ENCODE results near the gene RNASEH1. TPM values are rescaled to one million over a fixed set of nuclear protein-coding genes. Genes with fewer than 3 reads are reported as not detected.

The RNASEH1 gene
- total and polyA plus RNA-seq, 2 of the 4 experiments (the other 2 are of a cell fraction): 23.5 to 23.7 TPM

GRCh38 chr2:3532941-3533340 is 25.2 kb downstream of the RNASEH1 start:
- H3K18ac ChIP-seq (ENCODE audit: low read depth, low read length): no peak overlapping the region
- no peaks in the 10 kb centered on the region for H3K9me3 ChIP-seq (ENCODE audit: control insufficient read depth, insufficient read depth, low read length)
- no TSS peak for BruUV-seq (replicated peaks)
- no peaks in the 10 kb centered on the region for H3K27me3 ChIP-seq (ENCODE audit: control insufficient read depth, insufficient read depth, low read length)
- no peaks in the 10 kb centered on the region for H4K20me1 ChIP-seq (ENCODE audit: insufficient read depth, low read length)
- H2AK5ac ChIP-seq (ENCODE audit: low read depth, low read length): no peak overlapping the region
- no peaks in the 10 kb centered on the region for H3K36me3 ChIP-seq (ENCODE audit: control insufficient read depth, insufficient read depth, low read length)
- no peak overlapping the region for H3K56ac ChIP-seq (ENCODE audit: extremely low read depth, insufficient read depth, low read length)
- DNase-seq (no peak), ATAC-seq (ENCODE audit: low read depth) (no peak)
- POLR2A ChIA-PET (ENCODE audit: unreplicated experiment): no interaction called here
- no peak overlapping the region for H2AK9ac ChIP-seq (replicated peaks; ENCODE audit: low read depth, low read length, poor library complexity)
- H4K5ac ChIP-seq (ENCODE audit: low read depth, low read length): no peak overlapping the region
- H3K4me1 ChIP-seq (ENCODE audit: control insufficient read depth, insufficient read depth, low read length): peaks cover 12% of the 10 kb centered on the region
- CTCF ChIA-PET: interaction anchor here (0.7 kb wide), 1 partner anchor 9 kb away, joined by 3 read pairs; no protein-coding TSS in a partner anchor
- H2AFZ ChIP-seq (replicated peaks; ENCODE audit: low read length, poor library complexity): peak overlapping the region; percentile 9
- WGBS, 2 experiments (ENCODE audit: extremely low coverage in 2 of 2, insufficient read length in 1 of 2): no CpG with 5 or more reads among the region's 12 CpGs
- no peak overlapping the region for H4K8ac ChIP-seq (ENCODE audit: low read depth in 2 of 2, low read length in 2 of 2)
- H3K14ac ChIP-seq (replicated peaks; ENCODE audit: low read depth, low read length): no peak overlapping the region
- H3K23ac ChIP-seq (ENCODE audit: low read depth, low read length): no peak overlapping the region
- H3K9ac ChIP-seq (ENCODE audit: low read depth, low read length): no peak overlapping the region
- dilution Hi-C loops (cut with HindIII; ENCODE audit: low sequenced_read_pairs, unreplicated experiment): no loop called here
- no peak overlapping the region for H3K4ac ChIP-seq (ENCODE audit: low read depth, low read length)
- H3K9me1 ChIP-seq (ENCODE audit: insufficient read depth, low read length): peaks cover 9% of the 10 kb centered on the region
- no peak overlapping the region for H2BK20ac ChIP-seq (ENCODE audit: low read depth, low read length)
- H3K79me1 ChIP-seq (ENCODE audit: low read depth in 1 of 2, low read length in 2 of 2): peaks cover 0 to 9% of the 10 kb centered on the region in 2 experiments; a peak in 2 of 4 replicates
- no peak overlapping the region for H2BK5ac ChIP-seq (ENCODE audit: low read depth, low read length, poor library complexity, severe bottlenecking)
- no peak overlapping the region for H4K91ac ChIP-seq (ENCODE audit: insufficient read depth, low read depth, low read length)
- in situ Hi-C loops (cut with MboI; ENCODE audit: low sequenced_read_pairs): no loop called here
- intact Hi-C loops (cut with micrococcal nuclease): no loop called here
- no peak overlapping the region for H2BK15ac ChIP-seq (ENCODE audit: low read depth, low read length)
- H3K4me2 ChIP-seq (ENCODE audit: low read depth, low read length): no peak overlapping the region
- no peak overlapping the region for H3K27ac ChIP-seq (ENCODE audit: insufficient read depth, low read length)
- TF ChIP-seq ELK1 (IDR thresholded peaks at IDR 0.05; ENCODE audit: borderline replicate concordance, low read depth, low read length): no peak
- no peak for TF ChIP-seq BHLHE40 (IDR thresholded peaks at IDR 0.05; ENCODE audit: low read depth, low read length)
- no peak for TF ChIP-seq RFX5 (IDR thresholded peaks at IDR 0.05; ENCODE audit: low read depth, low read length)
- no peak for TF ChIP-seq POLR2A (IDR thresholded peaks at IDR 0.05; ENCODE audit: low read depth, low read length)
- no peak for TF ChIP-seq RCOR1 (IDR thresholded peaks at IDR 0.05; ENCODE audit: insufficient replicate concordance, low read length)
- no peak for TF ChIP-seq RAD21 (IDR thresholded peaks at IDR 0.05; ENCODE audit: low read length)
- no peak for TF ChIP-seq CTCF (conservative IDR thresholded peaks at IDR 0.05; ENCODE audit: low read depth, low read length)
- no peak for TF ChIP-seq FOS (IDR thresholded peaks at IDR 0.05; ENCODE audit: low read depth, low read length)
- TF ChIP-seq CHD1 (IDR thresholded peaks at IDR 0.05; ENCODE audit: low read depth, low read length): no peak
- TF ChIP-seq NFE2L2 (IDR thresholded peaks at IDR 0.05; ENCODE audit: low read depth, low read length): no peak
- no peak for TF ChIP-seq CEBPB (IDR thresholded peaks at IDR 0.05; ENCODE audit: low read depth, low read length)
- TF ChIP-seq MAZ (IDR thresholded peaks at IDR 0.05; ENCODE audit: borderline replicate concordance, low read depth, low read length): no peak
- TF ChIP-seq MAFK (IDR thresholded peaks at IDR 0.05; ENCODE audit: low read depth, low read length): no peak
- no peak for TF ChIP-seq USF2 (IDR thresholded peaks at IDR 0.05; ENCODE audit: low read depth, low read length)
- TF ChIP-seq MXI1 (IDR thresholded peaks at IDR 0.05; ENCODE audit: borderline replicate concordance, low read depth, low read length): no peak
- no peak for TF ChIP-seq SMC3 (IDR thresholded peaks at IDR 0.05; ENCODE audit: low read depth, low read length)
- H3K4me3 ChIP-seq (ENCODE audit: insufficient read depth, low read depth, low read length): no peak overlapping the region
- H2BK120ac ChIP-seq (ENCODE audit: low read depth, low read length): no peak overlapping the region
